ENCODE data around the gene CHID1.

The CHID1 gene

GRCh38 chr11:844693-845644 is 65.6 kb downstream of the CHID1 start:
- Mint-ChIP-seq H3K36me3 (ENCODE audit: low read depth) (peaks cover 4% of the 10 kb centered on the region), H3K27me3 (ENCODE audit: low read depth) (peaks cover 8% of the 10 kb centered on the region), H3K9me3 (no peaks in the 10 kb centered on the region), H3K4me3 (no peak overlapping the region), H3K4me1 (ENCODE audit: low read depth) (peaks cover 10% of the 10 kb centered on the region), H3K27ac (no peak overlapping the region)
- no peak for DNase-seq (ENCODE audit: low spot score)

- no peaks in the 10 kb centered on the region for H3K9me3 Mint-ChIP-seq
- DNase-seq (ENCODE audit: low spot score): no peak
- H3K4me3 Mint-ChIP-seq: peak overlapping the region; percentile 73
- H3K4me1 Mint-ChIP-seq (ENCODE audit: low read depth): peaks cover 10% of the 10 kb centered on the region
- H3K27ac Mint-ChIP-seq: no peak overlapping the region
- peaks cover 5% of the 10 kb centered on the region for H3K27me3 Mint-ChIP-seq (ENCODE audit: low read depth)
- peaks cover 5% of the 10 kb centered on the region for H3K36me3 Mint-ChIP-seq (ENCODE audit: low read depth)
Observed at GRCh38 chr11:843818-844692, 66.6 kb downstream of the CHID1 start.

GRCh38 chr11:843086-843734 is 67.4 kb downstream of the CHID1 start:
- no peaks in the 10 kb centered on the region for H3K9me3 Mint-ChIP-seq
- peak overlapping the region; percentile 73 for H3K4me3 Mint-ChIP-seq
- H3K4me1 Mint-ChIP-seq (ENCODE audit: low read depth): peaks cover 10% of the 10 kb centered on the region
- no peak overlapping the region for H3K27ac Mint-ChIP-seq
- H3K27me3 Mint-ChIP-seq (ENCODE audit: low read depth): no peaks in the 10 kb centered on the region
- H3K36me3 Mint-ChIP-seq (ENCODE audit: low read depth): peaks cover 10% of the 10 kb centered on the region
- DNase-seq (ENCODE audit: low spot score): no peak

GRCh38 chr11:842370-843002 is 68.1 kb downstream of the CHID1 start, which contains the start of the genes POLR2L and TSPAN4:
TSS of gene POLR2L (minus strand) at chr11:842529. CDS start at chr11:842508, 21 bp downstream.
TSS of gene TSPAN4 (plus strand) at chr11:842852. CDS start at chr11:850305, 7,453 bp downstream.
- no peaks in the 10 kb centered on the region for H3K9me3 Mint-ChIP-seq
- peak; percentile 87 for DNase-seq (ENCODE audit: low spot score)
- peak within 1 kb of the TSS; percentile 85 for H3K27ac Mint-ChIP-seq
- no peaks in the 10 kb centered on the region for H3K27me3 Mint-ChIP-seq (ENCODE audit: low read depth)
- H3K4me1 Mint-ChIP-seq (ENCODE audit: low read depth): peaks cover 10% of the 10 kb centered on the region
- H3K36me3 Mint-ChIP-seq (ENCODE audit: low read depth): peaks cover 11% of the 10 kb centered on the region
- H3K4me3 Mint-ChIP-seq: peak within 1 kb of the TSS; percentile 90

GRCh38 chr11:841981-842369 is 68.6 kb downstream of the CHID1 start:
- no peaks in the 10 kb centered on the region for H3K27me3 Mint-ChIP-seq (ENCODE audit: low read depth)
- peaks cover 10% of the 10 kb centered on the region for H3K4me1 Mint-ChIP-seq (ENCODE audit: low read depth)
- H3K9me3 Mint-ChIP-seq: no peaks in the 10 kb centered on the region
- H3K27ac Mint-ChIP-seq: peak overlapping the region; percentile 85
- H3K36me3 Mint-ChIP-seq (ENCODE audit: low read depth): peaks cover 13% of the 10 kb centered on the region
- peak overlapping the region; percentile 90 for H3K4me3 Mint-ChIP-seq
- DNase-seq (ENCODE audit: low spot score): no peak

- H3K27ac Mint-ChIP-seq: no peak overlapping the region
- no peaks in the 10 kb centered on the region for H3K27me3 Mint-ChIP-seq (ENCODE audit: low read depth)
- H3K36me3 Mint-ChIP-seq (ENCODE audit: low read depth): peaks cover 13% of the 10 kb centered on the region
- H3K4me1 Mint-ChIP-seq (ENCODE audit: low read depth): peaks cover 10% of the 10 kb centered on the region
- DNase-seq (ENCODE audit: low spot score): no peak
- H3K9me3 Mint-ChIP-seq: no peaks in the 10 kb centered on the region
- H3K4me3 Mint-ChIP-seq: peak overlapping the region; percentile 90
Observed at GRCh38 chr11:839875-840617, 70.6 kb downstream of the CHID1 start.

- no peak for DNase-seq (ENCODE audit: low spot score)
- Mint-ChIP-seq H3K4me3 (no peak overlapping the region), H3K27me3 (ENCODE audit: low read depth) (no peaks in the 10 kb centered on the region), H3K9me3 (no peaks in the 10 kb centered on the region), H3K36me3 (ENCODE audit: low read depth) (peaks cover 13% of the 10 kb centered on the region), H3K4me1 (ENCODE audit: low read depth) (peaks cover 10% of the 10 kb centered on the region), H3K27ac (no peak overlapping the region)
Observed at GRCh38 chr11:839280-839623, 71.4 kb downstream of the CHID1 start.

- H3K36me3 Mint-ChIP-seq (ENCODE audit: low read depth): peaks cover 13% of the 10 kb centered on the region
- H3K4me1 Mint-ChIP-seq (ENCODE audit: low read depth): peaks cover 9% of the 10 kb centered on the region
- DNase-seq (ENCODE audit: low spot score): no peak
- no peaks in the 10 kb centered on the region for H3K27me3 Mint-ChIP-seq (ENCODE audit: low read depth)
- no peak overlapping the region for H3K27ac Mint-ChIP-seq
- no peaks in the 10 kb centered on the region for H3K9me3 Mint-ChIP-seq
- H3K4me3 Mint-ChIP-seq: no peak overlapping the region
Observed at GRCh38 chr11:838441-839279, 72.0 kb downstream of the CHID1 start.

- no peak overlapping the region for H3K27ac Mint-ChIP-seq
- peaks cover 8% of the 10 kb centered on the region for H3K4me1 Mint-ChIP-seq (ENCODE audit: low read depth)
- no peak for DNase-seq (ENCODE audit: low spot score)
- H3K4me3 Mint-ChIP-seq: no peak overlapping the region
- peaks cover 13% of the 10 kb centered on the region for H3K36me3 Mint-ChIP-seq (ENCODE audit: low read depth)
- no peaks in the 10 kb centered on the region for H3K9me3 Mint-ChIP-seq
- H3K27me3 Mint-ChIP-seq (ENCODE audit: low read depth): no peaks in the 10 kb centered on the region
Observed at GRCh38 chr11:837990-838307, 72.7 kb downstream of the CHID1 start.

GRCh38 chr11:837189-837989 is 73.2 kb downstream of the CHID1 start:
- DNase-seq (ENCODE audit: low spot score): no peak
- H3K4me3 Mint-ChIP-seq: no peak overlapping the region
- peaks cover 8% of the 10 kb centered on the region for H3K4me1 Mint-ChIP-seq (ENCODE audit: low read depth)
- peaks cover 13% of the 10 kb centered on the region for H3K36me3 Mint-ChIP-seq (ENCODE audit: low read depth)
- no peaks in the 10 kb centered on the region for H3K27me3 Mint-ChIP-seq (ENCODE audit: low read depth)
- H3K27ac Mint-ChIP-seq: no peak overlapping the region
- no peaks in the 10 kb centered on the region for H3K9me3 Mint-ChIP-seq

- H3K4me3 Mint-ChIP-seq: no peak overlapping the region
- H3K9me3 Mint-ChIP-seq: no peaks in the 10 kb centered on the region
- peaks cover 2% of the 10 kb centered on the region for H3K27me3 Mint-ChIP-seq (ENCODE audit: low read depth)
- H3K36me3 Mint-ChIP-seq (ENCODE audit: low read depth): peaks cover 13% of the 10 kb centered on the region
- no peak overlapping the region for H3K27ac Mint-ChIP-seq
- H3K4me1 Mint-ChIP-seq (ENCODE audit: low read depth): peaks cover 8% of the 10 kb centered on the region
- DNase-seq (ENCODE audit: low spot score): no peak
Observed at GRCh38 chr11:836700-837099, 73.9 kb downstream of the CHID1 start.

GRCh38 chr11:836274-836673 is 74.3 kb downstream of the CHID1 start:
- no peak overlapping the region for H3K27ac Mint-ChIP-seq
- peaks cover 8% of the 10 kb centered on the region for H3K4me1 Mint-ChIP-seq (ENCODE audit: low read depth)
- H3K27me3 Mint-ChIP-seq (ENCODE audit: low read depth): peaks cover 7% of the 10 kb centered on the region
- peaks cover 13% of the 10 kb centered on the region for H3K36me3 Mint-ChIP-seq (ENCODE audit: low read depth)
- no peak overlapping the region for H3K4me3 Mint-ChIP-seq
- no peaks in the 10 kb centered on the region for H3K9me3 Mint-ChIP-seq
- no peak for DNase-seq (ENCODE audit: low spot score)

Data from T-helper 2 cell treated with Interferon-gamma antibody and Interleukin-4, amounts not matched to agents 5 μg/mL and 100 μg/mL, for 36 hours (primary cell).